CD4-positive, alpha-beta T cell (primary cell): ENCODE measurements around the gene DNAJB6. TPM values are rescaled to one million over a fixed set of nuclear protein-coding genes. Genes with fewer than 3 reads are reported as not detected.

Source experiments
- ATAC-seq: fragments of 200-7000 bp; cut with Tn5 transposase; one replicate; pipeline ENCODE4 v1.10.0; 2022; ENCODE audit warnings: mild to moderate bottlenecking; ENCODE audit not compliant: poor library complexity
- CTCF ChIA-PET: fragments of 350-600 bp; sonication (Branson Sonifier 250); formaldehyde crosslinking; loops from one replicate; lab custom pipeline; 2021; ENCODE audit warnings: antibody characterized with exemption, inconsistent platforms; lab: Charles Lee
- POLR2A ChIA-PET: fragments of 350-600 bp; sonication (Branson Sonifier 250); formaldehyde crosslinking; loops from one replicate; lab custom pipeline; 2021; ENCODE audit warnings: antibody characterized with exemption, inconsistent platforms; lab: Charles Lee
- DNase-seq, 14 experiments: peaks; one replicate each; pipeline ENCODE4 v3.0.0-alpha.2; 2013 to 2020; ENCODE audit warnings: mixed read lengths in 2 of 14
- H3K27ac ChIP-seq, 2 donors: one replicate each; pipeline versions ENCODE4 v1.5.1 to v1.7.0; 2013; ENCODE audit warnings: low read length in 2 of 2, low read depth in 1 of 2, mild to moderate bottlenecking in 1 of 2
- H3K27me3 ChIP-seq, 2 experiments: 1 replicate in 1 of 2; 2 replicates in 1 of 2; pipeline versions ENCODE4 v1.6.1 to v1.7.0; 2013; ENCODE audit warnings: low read length in 2 of 2, control low read depth in 1 of 2, mild to moderate bottlenecking in 1 of 2, moderate library complexity in 1 of 2; ENCODE audit not compliant: insufficient read depth in 2 of 2, control insufficient read depth in 1 of 2
- H3K36me3 ChIP-seq: one replicate; pipeline ENCODE4 v1.6.1; 2013; ENCODE audit warnings: low read length, control low read depth; ENCODE audit not compliant: insufficient read depth
- H3K4me1 ChIP-seq: one replicate; pipeline ENCODE4 v1.6.1; 2013; ENCODE audit warnings: low read length, control low read depth; ENCODE audit not compliant: insufficient read depth
- H3K4me3 ChIP-seq: one replicate; pipeline ENCODE4 v1.5.1; 2013; ENCODE audit warnings: mild to moderate bottlenecking, low read length, moderate library complexity
- H3K9me3 ChIP-seq, 2 experiments: 1 replicate in 1 of 2; 2 replicates in 1 of 2; pipeline versions ENCODE4 v1.6.1 to v1.7.0; 2013; ENCODE audit warnings: low read length in 2 of 2, mild to moderate bottlenecking in 2 of 2, control low read depth in 1 of 2, moderate library complexity in 1 of 2; ENCODE audit not compliant: control insufficient read depth in 1 of 2, insufficient read depth in 1 of 2
- H3K27ac Mint-ChIP-seq: one replicate; pipeline ENCODE4 v1.8.0; 2020; ENCODE audit warnings: mixed read lengths
- H3K27me3 Mint-ChIP-seq: one replicate; pipeline ENCODE4 v1.8.0; 2021; ENCODE audit warnings: mixed read lengths
- H3K36me3 Mint-ChIP-seq: one replicate; pipeline ENCODE4 v1.8.0; 2021; ENCODE audit warnings: low read depth, mixed read lengths
- H3K4me1 Mint-ChIP-seq: one replicate; pipeline ENCODE4 v1.8.0; 2021; ENCODE audit warnings: low read depth, mixed read lengths
- H3K4me3 Mint-ChIP-seq: one replicate; pipeline ENCODE4 v1.8.0; 2020; ENCODE audit warnings: mild to moderate bottlenecking, mixed read lengths
- H3K9me3 Mint-ChIP-seq: one replicate; pipeline ENCODE4 v1.8.0; 2020; ENCODE audit warnings: mixed read lengths
- intact Hi-C, 2 experiments: fragments of 100-400 bp; cut with DNase I in 1 of 2; cut with micrococcal nuclease in 1 of 2; formaldehyde crosslinking; loops; one replicate each; pipeline versions ENCODE4 v1.15.1 to v1.9.0; 2023 to 2025; cut with DNase I, micrococcal nuclease
- total RNA-seq, 174 experiments: library from RNA in 2 of 174; stranded (reverse) in 2 of 174; gene quantifications; one replicate each; pipeline ENCODE4 v1.2.3 and lab custom pipeline; 2021 to 2026
- TF ChIP-seq, protein P1 (sequence below): fragments of 200-600 bp; IDR thresholded peaks from one replicate; pipeline ENCODE4 v1.8.0; 2022; ENCODE audit warnings: antibody characterized with exemption, mild to moderate bottlenecking

Gene DNAJB6
- total RNA-seq, 2 experiments from 2014 or later: 232 to 242 TPM

DNA sequence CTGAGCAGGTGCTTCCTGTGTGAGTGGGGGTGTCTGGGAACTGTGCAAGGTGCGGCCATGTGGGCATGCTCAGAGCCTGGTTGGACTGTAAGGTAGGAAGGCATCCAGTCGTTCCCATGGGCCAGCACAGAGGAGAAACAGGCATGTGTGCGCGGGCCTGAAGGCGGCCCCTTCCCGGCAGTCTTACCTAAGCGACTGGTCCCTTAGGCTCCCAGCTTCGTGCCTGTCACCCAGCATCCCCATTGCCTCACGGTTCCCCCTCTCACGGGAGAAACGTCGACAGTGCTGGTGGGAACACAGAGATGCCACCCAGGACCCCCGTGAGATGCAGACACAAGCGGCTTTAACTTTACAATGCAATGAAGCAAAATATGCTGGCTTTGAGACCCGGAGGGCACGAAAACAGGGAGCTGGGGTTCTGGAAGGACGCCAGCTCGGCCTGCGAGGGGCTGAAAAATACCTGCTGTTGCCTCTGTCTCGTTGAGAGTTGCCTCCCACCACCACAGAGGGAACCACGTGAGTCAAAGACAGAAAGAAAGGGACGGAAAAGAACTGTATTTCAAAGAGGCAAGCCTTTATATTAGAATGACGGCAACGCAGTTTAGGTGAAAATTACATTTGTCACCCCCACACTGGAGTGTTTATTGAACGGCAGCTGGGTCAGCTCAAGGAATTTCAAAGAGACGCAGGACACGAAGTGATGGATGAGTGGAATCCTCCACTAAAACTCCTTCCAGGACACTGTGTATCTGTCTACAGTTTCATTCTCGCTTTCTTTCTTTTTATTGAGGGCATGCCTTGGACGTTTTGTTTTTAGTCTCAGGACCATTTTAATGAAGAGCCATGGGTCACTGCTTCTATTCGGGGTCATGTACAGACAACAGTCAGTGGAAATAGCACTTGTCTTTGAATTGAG lies 128.4 kb downstream of the DNAJB6 start:
- TF ChIP-seq, protein P1, sequence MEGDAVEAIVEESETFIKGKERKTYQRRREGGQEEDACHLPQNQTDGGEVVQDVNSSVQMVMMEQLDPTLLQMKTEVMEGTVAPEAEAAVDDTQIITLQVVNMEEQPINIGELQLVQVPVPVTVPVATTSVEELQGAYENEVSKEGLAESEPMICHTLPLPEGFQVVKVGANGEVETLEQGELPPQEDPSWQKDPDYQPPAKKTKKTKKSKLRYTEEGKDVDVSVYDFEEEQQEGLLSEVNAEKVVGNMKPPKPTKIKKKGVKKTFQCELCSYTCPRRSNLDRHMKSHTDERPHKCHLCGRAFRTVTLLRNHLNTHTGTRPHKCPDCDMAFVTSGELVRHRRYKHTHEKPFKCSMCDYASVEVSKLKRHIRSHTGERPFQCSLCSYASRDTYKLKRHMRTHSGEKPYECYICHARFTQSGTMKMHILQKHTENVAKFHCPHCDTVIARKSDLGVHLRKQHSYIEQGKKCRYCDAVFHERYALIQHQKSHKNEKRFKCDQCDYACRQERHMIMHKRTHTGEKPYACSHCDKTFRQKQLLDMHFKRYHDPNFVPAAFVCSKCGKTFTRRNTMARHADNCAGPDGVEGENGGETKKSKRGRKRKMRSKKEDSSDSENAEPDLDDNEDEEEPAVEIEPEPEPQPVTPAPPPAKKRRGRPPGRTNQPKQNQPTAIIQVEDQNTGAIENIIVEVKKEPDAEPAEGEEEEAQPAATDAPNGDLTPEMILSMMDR: no peak
- no peaks in the 10 kb centered on the region for H3K36me3 ChIP-seq
- intact Hi-C loops: no loop called here
- CTCF ChIA-PET: no interaction called here
- no peak overlapping the region for H3K27ac ChIP-seq
- H3K27me3 ChIP-seq: no peaks in the 10 kb centered on the region
- POLR2A ChIA-PET: interaction anchor here (0.7 kb wide), 1 partner anchor 71 kb away, joined by 3 read pairs; no protein-coding TSS in a partner anchor
- no peaks in the 10 kb centered on the region for H3K9me3 Mint-ChIP-seq
- no peak for ATAC-seq
- H3K9me3 ChIP-seq: no peaks in the 10 kb centered on the region
- no peak overlapping the region for H3K4me3 Mint-ChIP-seq
- H3K4me1 Mint-ChIP-seq: peaks cover 13% of the 10 kb centered on the region
- no peaks in the 10 kb centered on the region for H3K36me3 Mint-ChIP-seq
- no peak overlapping the region for H3K4me3 ChIP-seq
- H3K27ac Mint-ChIP-seq: no peak overlapping the region
- no peaks in the 10 kb centered on the region for H3K27me3 Mint-ChIP-seq
- H3K4me1 ChIP-seq: peaks cover 14% of the 10 kb centered on the region
- no peak for DNase-seq

- no peak overlapping the region for H3K27ac Mint-ChIP-seq
- no peaks in the 10 kb centered on the region for H3K36me3 Mint-ChIP-seq
- TF ChIP-seq, protein P1: no peak
- H3K9me3 ChIP-seq: no peaks in the 10 kb centered on the region
- H3K9me3 Mint-ChIP-seq: no peaks in the 10 kb centered on the region
- H3K4me1 Mint-ChIP-seq: peaks cover 20% of the 10 kb centered on the region
- H3K4me3 ChIP-seq: no peak overlapping the region
- H3K36me3 ChIP-seq: no peaks in the 10 kb centered on the region
- ChIA-PET CTCF (no interaction called here), POLR2A (no interaction called here)
- no peak overlapping the region for H3K27ac ChIP-seq
- H3K4me1 ChIP-seq: peaks cover 22% of the 10 kb centered on the region
- DNase-seq (no peak), ATAC-seq (no peak)
- intact Hi-C loops: no loop called here
- H3K27me3 Mint-ChIP-seq: no peaks in the 10 kb centered on the region
- no peaks in the 10 kb centered on the region for H3K27me3 ChIP-seq
- no peak overlapping the region for H3K4me3 Mint-ChIP-seq
Observed at GRCh38 chr7:157465891-157466866, 129.4 kb downstream of the DNAJB6 start.

- no peak for ATAC-seq
- H3K9me3 ChIP-seq: no peaks in the 10 kb centered on the region
- Mint-ChIP-seq H3K4me1 (peaks cover 22% of the 10 kb centered on the region), H3K27ac (no peak overlapping the region), H3K9me3 (no peaks in the 10 kb centered on the region), H3K4me3 (no peak overlapping the region), H3K27me3 (no peaks in the 10 kb centered on the region), H3K36me3 (peaks cover under 1% of the 10 kb centered on the region)
- no peaks in the 10 kb centered on the region for H3K27me3 ChIP-seq
- H3K4me1 ChIP-seq: peaks cover 27% of the 10 kb centered on the region
- DNase-seq: no peak
- TF ChIP-seq, protein P1: no peak
- H3K36me3 ChIP-seq: no peaks in the 10 kb centered on the region
- no peak overlapping the region for H3K4me3 ChIP-seq
- H3K27ac ChIP-seq: no peak overlapping the region
- CTCF ChIA-PET: no interaction called here
- intact Hi-C loops: no loop called here
- POLR2A ChIA-PET: no interaction called here
Observed at GRCh38 chr7:157466867-157467261, 130.1 kb downstream of the DNAJB6 start.

Other genes with a start within 250 kb of the DNAJB6 start
- gene UBE3C, start 198.1 kb upstream of the DNAJB6 start, total RNA-seq: 10 to 100 TPM; 30.8 to 32.3 TPM